ENCODE data around the gene CELF2.
"Not testable (repeated sequence)": the region's sequence is repeated elsewhere in the genome, so short reads cannot be mapped to it uniquely, and the experiment has no call there.

The CELF2 gene

DNA sequence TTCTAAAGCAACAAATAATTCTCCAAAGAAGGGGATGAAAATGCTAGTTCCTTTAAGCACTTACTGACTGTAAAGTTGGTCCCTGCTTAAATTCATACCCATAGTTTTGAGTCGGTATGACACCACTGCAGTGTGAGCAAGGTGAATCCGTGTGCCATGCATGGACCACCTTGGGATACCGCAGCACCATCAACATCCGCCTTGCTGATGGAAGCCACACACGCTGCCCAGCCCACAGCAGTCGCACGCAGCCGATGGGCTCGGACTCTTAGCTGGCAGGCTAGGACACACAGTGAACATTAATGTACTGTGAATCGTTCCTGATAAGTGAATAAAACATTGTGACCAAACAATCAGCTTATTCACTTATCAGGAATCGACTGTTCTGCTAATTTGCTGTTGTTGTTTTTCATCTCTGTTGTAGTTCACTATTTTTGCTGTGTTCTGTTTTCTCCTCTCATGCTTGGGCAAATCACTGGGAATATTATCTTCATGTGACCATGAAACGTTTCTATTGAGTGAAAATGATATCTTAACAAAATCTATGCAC, 318.3 kb downstream of the CELF2 start:
- DNase-seq: no peak

GRCh38 chr10:11336722-11337162, 319.1 kb downstream of the CELF2 start:
- DNase-seq: no peak

GRCh38 chr10:11337516-11337915, 319.8 kb downstream of the CELF2 start:
- DNase-seq: no peak

- DNase-seq: no peak
Observed at GRCh38 chr10:11338160-11338844, 320.6 kb downstream of the CELF2 start.

GRCh38 chr10:11339013-11339412, 321.3 kb downstream of the CELF2 start:
- no peak for DNase-seq

DNA sequence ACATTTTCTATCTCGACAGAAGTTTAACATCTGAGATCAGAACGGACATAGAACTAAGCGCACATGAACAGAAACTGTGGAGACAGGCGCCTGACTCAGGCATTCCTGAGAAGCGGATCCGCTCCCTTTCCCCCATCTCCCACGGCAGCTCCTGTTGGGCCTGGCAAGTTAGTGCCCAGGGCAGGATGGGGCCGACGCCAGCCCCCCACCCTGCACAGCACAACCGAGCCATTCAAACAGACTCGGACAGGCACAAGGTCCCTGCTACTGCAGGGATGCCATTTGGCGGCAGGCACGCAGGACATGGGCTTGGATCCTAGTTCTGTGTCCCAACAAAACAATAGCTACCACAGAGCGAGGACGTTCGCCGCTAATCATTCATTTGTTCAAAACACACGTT, 322.0 kb downstream of the CELF2 start:
- no peak for DNase-seq

DNA sequence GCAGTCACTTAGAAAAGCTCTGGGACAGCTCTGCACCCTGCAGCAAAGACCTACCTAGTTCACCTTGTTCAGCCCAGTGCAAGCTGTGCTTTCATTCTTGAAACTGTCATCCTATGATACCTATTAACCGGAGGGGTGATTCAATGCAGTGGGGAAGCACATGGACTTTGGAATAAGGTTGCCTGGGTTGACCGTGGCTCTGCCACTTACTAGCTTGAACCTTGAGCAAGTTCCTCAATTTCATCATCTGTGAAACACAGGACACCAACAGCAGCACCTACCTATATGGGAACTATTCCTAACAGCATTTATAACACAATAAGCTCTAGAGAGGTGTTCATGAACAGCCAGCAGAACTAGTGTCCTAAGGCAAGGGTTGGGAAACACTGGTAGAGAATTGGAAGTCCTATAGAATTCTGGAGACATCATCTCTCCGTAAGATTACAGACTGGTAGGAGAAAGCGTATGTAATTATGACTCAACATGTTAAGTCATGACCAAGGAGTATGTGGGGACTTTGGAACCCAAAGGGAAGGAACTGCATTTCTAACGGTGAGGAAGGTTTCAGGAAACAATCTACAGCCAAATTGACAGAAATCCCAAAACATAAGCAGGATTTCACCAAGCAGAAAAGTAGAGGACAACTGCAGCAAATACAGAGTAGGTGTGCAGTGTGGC, 323.8 kb downstream of the CELF2 start:
- DNase-seq: no peak

GRCh38 chr10:11344081-11344480, 326.4 kb downstream of the CELF2 start:
- DNase-seq: no peak

DNA sequence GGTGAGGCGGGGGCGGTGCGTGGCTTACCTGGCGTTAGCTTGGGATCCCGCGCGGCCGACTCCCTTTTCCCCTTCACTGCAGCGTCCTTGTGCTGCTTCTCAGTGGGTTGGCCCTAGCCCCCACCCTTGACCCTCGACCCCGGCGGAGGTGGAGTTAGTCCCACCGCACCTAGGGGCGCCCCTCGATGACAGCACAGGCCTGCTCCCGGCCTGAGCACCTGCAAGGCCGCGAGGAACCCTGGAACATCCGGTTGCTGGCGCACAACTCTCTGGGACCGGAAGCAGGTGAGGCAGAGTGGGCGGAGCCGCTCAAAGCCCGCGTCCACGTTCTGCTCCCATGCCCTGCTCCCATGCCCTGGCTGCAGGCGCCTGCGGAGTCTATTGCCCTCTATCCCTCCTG, 326.9 kb downstream of the CELF2 start:
- no peak for DNase-seq

GRCh38 chr10:11345224-11346054, 327.8 kb downstream of the CELF2 start:
- DNase-seq: peak; percentile 44

GRCh38 chr10:11347580-11347979, 329.9 kb downstream of the CELF2 start:
- DNase-seq: not testable (repeated sequence)

- DNase-seq: no peak
Observed at GRCh38 chr10:11351801-11352200, 334.1 kb downstream of the CELF2 start.

GRCh38 chr10:11353006-11353896, 335.6 kb downstream of the CELF2 start:
- DNase-seq: no peak

DNA sequence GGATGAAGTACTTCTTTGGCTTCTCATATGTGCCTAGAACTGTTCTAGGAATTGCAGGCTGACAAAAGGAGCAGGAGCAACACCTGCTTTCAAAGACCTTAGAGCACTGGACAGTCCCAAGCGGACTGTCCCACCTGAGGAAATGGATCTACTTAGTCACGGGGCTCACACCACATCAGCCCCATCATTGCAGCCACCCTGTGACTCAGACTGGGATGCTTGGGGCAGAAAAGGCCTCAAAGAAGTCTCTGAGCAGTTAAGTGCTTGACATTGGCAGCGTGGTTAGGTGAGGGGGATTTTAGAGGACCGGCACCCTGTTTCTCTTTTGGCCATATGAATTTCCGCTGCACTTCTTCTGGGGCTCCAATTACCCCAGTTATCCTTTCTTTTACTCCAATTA, 337.2 kb downstream of the CELF2 start:
- DNase-seq: no peak

GRCh38 chr10:11355592-11355991, 337.9 kb downstream of the CELF2 start:
- no peak for DNase-seq

GRCh38 chr10:11357439-11357838, 339.8 kb downstream of the CELF2 start:
- DNase-seq: no peak

DNA sequence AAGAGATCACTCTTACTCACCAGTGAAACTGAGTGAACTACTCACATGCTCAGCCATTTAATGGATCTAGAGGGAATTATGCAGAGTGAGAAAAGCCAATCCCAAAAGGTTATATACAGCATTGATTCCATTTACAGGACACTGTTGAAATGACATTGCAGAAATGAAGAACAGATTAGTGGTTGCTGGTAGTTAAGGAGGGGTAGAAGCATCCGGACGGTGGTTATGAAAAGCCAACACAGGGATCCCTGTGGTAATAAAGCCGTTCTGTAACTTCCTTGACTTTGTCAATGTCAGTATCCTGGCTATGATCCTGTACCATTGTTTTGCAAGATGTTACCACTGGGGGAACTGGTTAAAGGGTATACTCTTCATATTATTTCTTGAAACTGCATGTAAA, 340.3 kb downstream of the CELF2 start:
- DNase-seq: no peak

- no peak for DNase-seq
Observed at GRCh38 chr10:11358923-11359575, 341.4 kb downstream of the CELF2 start.

DNA sequence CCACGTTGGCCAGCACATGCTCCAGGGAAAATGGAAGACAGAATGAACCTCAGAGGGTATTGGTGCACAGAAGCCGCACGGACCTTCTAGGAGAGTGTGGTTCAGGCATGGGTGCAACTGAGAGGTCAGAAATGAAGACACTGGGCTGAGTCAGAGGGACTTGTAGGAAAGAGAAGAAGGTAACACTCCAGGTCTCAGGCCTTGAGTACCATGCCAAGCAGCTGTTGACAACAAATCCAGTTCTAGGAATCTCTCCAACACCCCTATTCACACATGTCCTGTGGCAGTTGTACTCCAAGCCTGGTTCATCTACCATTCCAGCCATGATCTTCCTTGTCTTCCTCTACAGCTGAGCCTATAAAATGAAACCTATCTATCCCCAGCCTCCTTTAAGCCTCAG, 342.2 kb downstream of the CELF2 start:
- DNase-seq: no peak

DNA sequence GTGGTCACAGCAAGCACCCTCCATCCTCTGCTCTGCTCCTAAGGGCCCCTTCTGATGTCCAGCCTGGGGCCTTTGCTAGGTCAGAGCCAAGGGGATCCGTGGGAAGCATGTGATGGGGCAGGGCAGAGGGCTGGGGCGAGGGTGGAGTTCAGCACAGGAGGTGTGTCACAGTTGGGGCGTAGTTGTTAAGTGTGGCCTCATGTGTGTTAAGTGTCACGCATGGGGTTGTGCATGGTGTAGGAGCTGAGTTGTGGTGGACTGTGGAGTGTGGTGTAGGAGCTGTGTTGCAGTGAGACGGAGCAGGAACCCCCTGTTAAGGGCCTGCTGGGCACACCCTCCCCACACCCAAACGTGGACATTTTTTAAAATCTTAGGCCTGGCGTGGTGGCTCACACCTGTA, 345.8 kb downstream of the CELF2 start:
- no peak for DNase-seq

GRCh38 chr10:11364241-11364640, 346.6 kb downstream of the CELF2 start:
- no peak for DNase-seq

GRCh38 chr10:11366889-11367288, 349.2 kb downstream of the CELF2 start:
- DNase-seq: not testable (repeated sequence)

Data from NCI-H1436 (cell line).